Chondrocyte (in vitro differentiated cells): Measurements from ENCODE around the gene FHIT. TPM values are rescaled to one million over a fixed set of nuclear protein-coding genes. Genes with fewer than 3 reads are reported as not detected.

ENCODE experiments used
- DNase-seq: peaks from one replicate; pipeline ENCODE4 v3.0.0; 2021; ENCODE audit warnings: mixed read lengths, low spot score
- H3K27ac Mint-ChIP-seq: one replicate; pipeline ENCODE4 v1.8.0; 2021; ENCODE audit warnings: mild to moderate bottlenecking, moderate library complexity, mixed read lengths; ENCODE audit not compliant: unreplicated experiment
- H3K27me3 Mint-ChIP-seq: 2 replicates; pipeline ENCODE4 v1.8.0; 2021; ENCODE audit warnings: low read depth, mixed read lengths
- H3K36me3 Mint-ChIP-seq: 2 replicates; pipeline ENCODE4 v1.8.0; 2021; ENCODE audit warnings: low read depth, mixed read lengths
- H3K4me1 Mint-ChIP-seq: 2 replicates; pipeline ENCODE4 v1.8.0; 2021; ENCODE audit warnings: low read depth, mild to moderate bottlenecking, mixed read lengths
- H3K4me3 Mint-ChIP-seq: one replicate; pipeline ENCODE4 v1.8.0; 2021; ENCODE audit warnings: mild to moderate bottlenecking, moderate library complexity, mixed read lengths; ENCODE audit not compliant: unreplicated experiment
- H3K9me3 Mint-ChIP-seq: 2 replicates; pipeline ENCODE4 v1.8.0; 2021; ENCODE audit warnings: low read depth, mixed read lengths
- CTCF ChIP-seq: fragments of 200-600 bp; sonication (generic); IDR thresholded peaks from 2 replicates; pipeline ENCODE4 v1.5.0; 2021; ENCODE audit warnings: antibody characterized with exemption, mild to moderate bottlenecking, moderate library complexity
- total RNA-seq: library from RNA; stranded (reverse); gene quantifications from 3 replicates; pipeline ENCODE4 v1.2.1, GENCODE V29; 2021

The FHIT gene
- total RNA-seq, 1 donor from 2014 or later = 3.8 TPM

GRCh38 chr3:60758831-60759230 is 492.4 kb downstream of the FHIT start:
- Mint-ChIP-seq H3K36me3 (peaks cover 2% of the 10 kb centered on the region), H3K27ac (no peak overlapping the region), H3K9me3 (no peaks in the 10 kb centered on the region), H3K4me1 (peaks cover 3% of the 10 kb centered on the region), H3K27me3 (no peaks in the 10 kb centered on the region), H3K4me3 (no peak overlapping the region)
- no peak for DNase-seq
- TF ChIP-seq CTCF = no peak

GRCh38 chr3:60758171-60758570 is 493.1 kb downstream of the FHIT start:
- H3K4me3 Mint-ChIP-seq = no peak overlapping the region
- no peak for DNase-seq
- no peak overlapping the region for H3K27ac Mint-ChIP-seq
- H3K4me1 Mint-ChIP-seq = peaks cover 3% of the 10 kb centered on the region
- no peaks in the 10 kb centered on the region for H3K9me3 Mint-ChIP-seq
- H3K36me3 Mint-ChIP-seq = peaks cover 2% of the 10 kb centered on the region
- TF ChIP-seq CTCF = no peak
- no peaks in the 10 kb centered on the region for H3K27me3 Mint-ChIP-seq

DNA sequence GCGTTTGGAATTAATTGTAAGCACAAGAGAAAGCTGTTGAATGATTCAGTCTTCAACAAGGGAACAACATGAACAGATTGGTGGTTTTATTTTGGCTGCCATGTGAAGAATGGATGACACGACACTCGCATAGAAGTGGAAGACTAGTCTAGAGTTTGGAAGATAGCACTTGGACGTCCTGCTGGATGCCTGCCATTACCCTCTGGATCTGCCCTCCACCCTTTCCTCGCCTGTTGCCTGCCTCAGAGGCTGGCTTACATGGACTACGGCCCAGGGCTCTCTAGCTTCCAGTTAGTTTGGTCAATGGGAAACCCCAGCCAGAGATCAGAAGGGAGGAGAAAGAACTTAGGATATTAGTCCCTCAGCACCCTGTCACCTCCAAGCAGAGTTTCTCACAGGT is 493.5 kb downstream of the FHIT start:
- no peaks in the 10 kb centered on the region for H3K9me3 Mint-ChIP-seq
- no peak overlapping the region for H3K27ac Mint-ChIP-seq
- no peaks in the 10 kb centered on the region for H3K27me3 Mint-ChIP-seq

DNA sequence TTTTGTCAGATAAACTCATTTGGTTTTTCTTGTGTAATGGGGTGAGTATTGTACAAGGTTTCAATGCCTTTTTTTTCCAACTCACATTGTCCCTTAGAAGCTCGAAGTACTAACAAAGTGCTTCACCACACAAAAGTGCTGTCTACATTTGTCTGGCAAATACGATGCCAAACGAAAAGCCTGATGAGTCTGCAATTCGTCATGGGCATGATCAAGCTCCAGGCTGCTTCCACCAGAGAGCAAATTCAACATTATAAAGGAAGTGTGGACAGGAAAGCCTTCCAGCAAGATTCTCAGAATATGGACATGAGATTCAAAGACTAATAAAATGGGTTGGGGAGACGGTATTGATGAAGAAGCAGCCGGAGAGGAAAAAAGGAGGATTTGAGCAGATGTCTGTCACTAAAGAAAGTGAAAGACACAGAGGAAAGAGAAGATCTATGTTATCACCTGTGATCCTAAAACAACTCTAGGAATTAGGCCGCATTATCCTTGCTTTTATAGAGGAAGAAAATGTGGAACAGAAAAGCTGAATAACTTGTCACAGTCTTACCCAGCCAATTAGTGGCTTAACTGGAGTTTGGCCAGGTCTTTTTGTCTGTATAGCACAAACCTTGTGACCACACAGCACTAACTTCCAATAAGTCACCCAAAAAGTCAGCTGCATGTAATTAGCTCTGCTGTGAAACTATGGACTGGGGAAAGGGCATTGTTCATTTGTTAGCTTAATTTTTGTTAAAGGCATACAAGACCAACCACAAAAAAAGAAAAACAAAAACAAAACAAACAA is 494.8 kb downstream of the FHIT start:
- Mint-ChIP-seq H3K27me3 (no peaks in the 10 kb centered on the region), H3K4me3 (no peak overlapping the region), H3K27ac (no peak overlapping the region), H3K9me3 (no peaks in the 10 kb centered on the region), H3K36me3 (peaks cover 2% of the 10 kb centered on the region), H3K4me1 (peaks cover 3% of the 10 kb centered on the region)
- no peak for TF ChIP-seq CTCF
- no peak for DNase-seq

More for the DNA sequence above, 493.5 kb downstream of the FHIT start:
- no peak for DNase-seq
- TF ChIP-seq CTCF = no peak
- H3K4me3 Mint-ChIP-seq = no peak overlapping the region
- peaks cover 3% of the 10 kb centered on the region for H3K4me1 Mint-ChIP-seq
- H3K36me3 Mint-ChIP-seq = peaks cover 2% of the 10 kb centered on the region

DNA sequence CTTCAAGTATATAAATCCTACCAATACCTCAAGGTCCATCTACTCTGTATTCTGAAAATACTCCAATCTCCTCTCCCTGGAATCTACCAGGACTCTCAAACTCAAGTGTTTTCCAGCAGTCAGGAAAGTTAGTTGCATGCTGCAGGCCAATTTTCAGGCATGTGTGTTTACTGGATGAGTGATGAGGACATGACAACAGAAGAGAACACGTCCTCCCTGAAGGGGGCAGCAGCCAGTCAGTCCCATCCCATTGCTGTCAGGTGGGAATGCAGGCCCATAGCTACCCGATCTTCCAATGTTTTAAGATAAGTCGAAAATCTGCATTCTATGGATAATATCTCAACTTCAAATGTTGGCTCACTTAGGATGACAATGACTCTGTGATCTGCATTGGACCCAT is 496.2 kb downstream of the FHIT start:
- peaks cover 6% of the 10 kb centered on the region for H3K36me3 Mint-ChIP-seq
- DNase-seq = no peak
- peaks cover 3% of the 10 kb centered on the region for H3K4me1 Mint-ChIP-seq
- no peaks in the 10 kb centered on the region for H3K27me3 Mint-ChIP-seq
- H3K27ac Mint-ChIP-seq = no peak overlapping the region
- no peak overlapping the region for H3K4me3 Mint-ChIP-seq
- peaks cover 11% of the 10 kb centered on the region for H3K9me3 Mint-ChIP-seq
- peak; percentile 43 for TF ChIP-seq CTCF
